Measurements from ENCODE around the gene SYNPR. TPM values are rescaled to one million over a fixed set of nuclear protein-coding genes. Genes with fewer than 3 reads are reported as not detected.

The SYNPR gene
- total RNA-seq, 2 donors from 2014 or later: 2.7 to 8.3 TPM

- Histone ChIP-seq H3K27ac (no peak overlapping the region), H3K9me3 (no peaks in the 10 kb centered on the region), H3K4me3 (no peak overlapping the region), H3K36me3 (no peaks in the 10 kb centered on the region), H3K27me3 (no peaks in the 10 kb centered on the region), H3K4me1 (no peaks in the 10 kb centered on the region)
- DNase-seq (ENCODE audit: low spot score): no peak
- TF ChIP-seq CTCF (IDR thresholded peaks at IDR 0.05): no peak
These were observed 241.3 kb downstream of the SYNPR start for GRCh38 chr3:63519426-63519825.

- TF ChIP-seq CTCF (IDR thresholded peaks at IDR 0.05): no peak
- H3K36me3 ChIP-seq: no peaks in the 10 kb centered on the region
- H3K27me3 ChIP-seq: no peaks in the 10 kb centered on the region
- H3K27ac ChIP-seq: no peak overlapping the region
- no peaks in the 10 kb centered on the region for H3K9me3 ChIP-seq
- H3K4me3 ChIP-seq: no peak overlapping the region
- no peaks in the 10 kb centered on the region for H3K4me1 ChIP-seq
- DNase-seq (ENCODE audit: low spot score): no peak
These were observed 243.5 kb downstream of the SYNPR start for GRCh38 chr3:63521657-63522056.

GRCh38 chr3:63523100-63523499 is 245.0 kb downstream of the SYNPR start:
- no peak for DNase-seq (ENCODE audit: low spot score)
- Histone ChIP-seq H3K27ac (no peak overlapping the region), H3K36me3 (no peaks in the 10 kb centered on the region), H3K4me3 (no peak overlapping the region), H3K4me1 (no peaks in the 10 kb centered on the region), H3K9me3 (no peaks in the 10 kb centered on the region), H3K27me3 (no peaks in the 10 kb centered on the region)
- no peak for TF ChIP-seq CTCF (IDR thresholded peaks at IDR 0.05)

- Histone ChIP-seq H3K27me3 (no peaks in the 10 kb centered on the region), H3K36me3 (no peaks in the 10 kb centered on the region), H3K4me1 (no peaks in the 10 kb centered on the region), H3K9me3 (no peaks in the 10 kb centered on the region), H3K27ac (no peak overlapping the region), H3K4me3 (no peak overlapping the region)
- no peak for TF ChIP-seq CTCF (IDR thresholded peaks at IDR 0.05)
- DNase-seq (ENCODE audit: low spot score): no peak
These were observed 250.4 kb downstream of the SYNPR start for GRCh38 chr3:63528325-63529000.

GRCh38 chr3:63532521-63532920 is 254.4 kb downstream of the SYNPR start:
- Histone ChIP-seq H3K4me1 (no peaks in the 10 kb centered on the region), H3K27ac (no peak overlapping the region), H3K9me3 (no peaks in the 10 kb centered on the region), H3K27me3 (no peaks in the 10 kb centered on the region), H3K36me3 (no peaks in the 10 kb centered on the region), H3K4me3 (no peak overlapping the region)
- TF ChIP-seq CTCF (IDR thresholded peaks at IDR 0.05): no peak
- no peak for DNase-seq (ENCODE audit: low spot score)

GRCh38 chr3:63538919-63539318 is 260.8 kb downstream of the SYNPR start:
- no peak for DNase-seq (ENCODE audit: low spot score)
- Histone ChIP-seq H3K27me3 (no peaks in the 10 kb centered on the region), H3K9me3 (no peaks in the 10 kb centered on the region), H3K36me3 (no peaks in the 10 kb centered on the region), H3K4me1 (no peaks in the 10 kb centered on the region), H3K4me3 (no peak overlapping the region), H3K27ac (no peak overlapping the region)
- no peak for TF ChIP-seq CTCF (IDR thresholded peaks at IDR 0.05)

All from right atrium auricular region (tissue), 2 donors.